ENCODE results near the gene HOXD8. TPM values are rescaled to one million over a fixed set of nuclear protein-coding genes. Genes with fewer than 3 reads are reported as not detected.

Gene HOXD8
- total and polyA plus RNA-seq, 9 of the 15 experiments (the other 6 are each of a cell fraction or from before 2014, with no cell fraction given), result 0.04 to 0.15 TPM; not detected in 7

- Histone ChIP-seq H3K27ac (ENCODE audit: extremely low read depth, low read depth, low read length) (no peak overlapping the region), H3K9ac (ENCODE audit: insufficient read depth in 1 of 2, low read depth in 2 of 2, low read length in 2 of 2) (no peak overlapping the region), H3K4me2 (ENCODE audit: insufficient read depth, low read length) (no peak overlapping the region), H3K27me3 (ENCODE audit: control insufficient read depth in 2 of 2, insufficient read depth in 2 of 2, low read length in 2 of 2) (peaks cover 67 to 75% of the 10 kb centered on the region in 2 experiments), H3K9me3 (replicated peaks; ENCODE audit: control insufficient read depth, insufficient read depth, low read depth, low read length) (no peaks in the 10 kb centered on the region), H2AFZ (ENCODE audit: low read depth, low read length) (no peak overlapping the region), H3K79me2 (ENCODE audit: control insufficient read depth, insufficient read depth, low read length) (no peaks in the 10 kb centered on the region), H3K36me3 (ENCODE audit: control insufficient read depth, insufficient read depth, low read length) (no peaks in the 10 kb centered on the region), H4K20me1 (replicated peaks; ENCODE audit: control insufficient read depth, insufficient read depth, low read length) (no peaks in the 10 kb centered on the region; the same call in 1 of the 2 replicates), H3K4me1 (replicated peaks in 1 of 2; ENCODE audit: control insufficient read depth in 2 of 2, insufficient read depth in 2 of 2, low read length in 2 of 2) (peaks cover 0 to 26% of the 10 kb centered on the region in 2 experiments; a peak in 2 of 5 replicates), H3K9me1 (ENCODE audit: control insufficient read depth, insufficient read depth, low read length) (no peaks in the 10 kb centered on the region), H3K4me3 (no peak overlapping the region)
- ChIA-PET CTCF (ENCODE audit: low intra/inter-chr PET ratio) (no interaction called here), POLR2A (interaction anchor here (0.6 to 0.8 kb wide), 4 partner anchors 10 to 301 kb away, joined by 3 read pairs; no protein-coding TSS in a partner anchor)
- TF ChIP-seq, protein P1, sequence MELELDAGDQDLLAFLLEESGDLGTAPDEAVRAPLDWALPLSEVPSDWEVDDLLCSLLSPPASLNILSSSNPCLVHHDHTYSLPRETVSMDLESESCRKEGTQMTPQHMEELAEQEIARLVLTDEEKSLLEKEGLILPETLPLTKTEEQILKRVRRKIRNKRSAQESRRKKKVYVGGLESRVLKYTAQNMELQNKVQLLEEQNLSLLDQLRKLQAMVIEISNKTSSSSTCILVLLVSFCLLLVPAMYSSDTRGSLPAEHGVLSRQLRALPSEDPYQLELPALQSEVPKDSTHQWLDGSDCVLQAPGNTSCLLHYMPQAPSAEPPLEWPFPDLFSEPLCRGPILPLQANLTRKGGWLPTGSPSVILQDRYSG (tag; conservative IDR thresholded peaks at IDR 0.05; ENCODE audit: low read depth), result no peak
- TF ChIP-seq ZKSCAN8 (CRISPR knock-in tag; IDR thresholded peaks at IDR 0.05), result no peak
- no peak for TF ChIP-seq NFATC3 (IDR thresholded peaks at IDR 0.05)
- no peak for TF ChIP-seq FOXM1 (IDR thresholded peaks at IDR 0.05; ENCODE audit: low read depth)
- no peak for TF ChIP-seq FOXM1 (CRISPR knock-in tag; IDR thresholded peaks at IDR 0.05; ENCODE audit: low read depth)
- no peak for TF ChIP-seq CBX8 (IDR thresholded peaks at IDR 0.05; ENCODE audit: borderline replicate concordance, extremely low read depth, low read depth, low read length, poor library complexity, severe bottlenecking)
- TF ChIP-seq ZNF41 (CRISPR knock-in tag; conservative IDR thresholded peaks at IDR 0.05), result no peak
- intact Hi-C loops (cut with micrococcal nuclease) (no loop called here), in situ Hi-C loops (cut with MboI) (no loop called here)
- FAIRE-seq (no peak), ATAC-seq (no peak), DNase-seq (ENCODE audit: extremely low read depth in 1 of 4, low spot score in 3 of 4) (no peak)
- 2% methylated on average over 6 of the region's 6 CpGs for WGBS (ENCODE audit: insufficient coverage, low coverage, missing lambda C conversion rate)
- no TSS peak for BruUV-seq (replicated peaks)
These were observed 26.0 kb downstream of the HOXD8 start for GRCh38 chr2:176155356-176156044.

Data from K562 (cell line).